B cell (primary cell): ENCODE data around the gene THOC5. TPM values are rescaled to one million over a fixed set of nuclear protein-coding genes. Genes with fewer than 3 reads are reported as not detected.

ENCODE experiments used
- ATAC-seq: fragments of 200-7000 bp; cut with Tn5 transposase; one replicate; pipeline ENCODE4 v1.10.0; 2021; ENCODE audit warnings: low read depth, mild to moderate bottlenecking, moderate number of reproducible peaks, moderate library complexity
- CTCF ChIA-PET: fragments of 350-600 bp; sonication (Branson Sonifier 250); formaldehyde crosslinking; loops from one replicate; lab custom pipeline; 2021; ENCODE audit warnings: antibody characterized with exemption, inconsistent platforms; lab: Charles Lee
- POLR2A ChIA-PET: fragments of 350-600 bp; sonication (Branson Sonifier 250); formaldehyde crosslinking; loops from one replicate; lab custom pipeline; 2021; ENCODE audit warnings: antibody characterized with exemption; lab: Charles Lee
- DNase-seq: peaks from one replicate; pipeline ENCODE4 v3.0.0; 2013
- H2AFZ ChIP-seq: 2 replicates; pipeline ENCODE4 v1.6.1; 2012; ENCODE audit warnings: mild to moderate bottlenecking, low read depth, low read length; ENCODE audit not compliant: insufficient read depth, poor library complexity, severe bottlenecking
- H3K27ac ChIP-seq, 2 donors: 1 replicate in 1 of 2; 2 replicates in 1 of 2; pipeline ENCODE4 v1.5.1; 2012 to 2013; ENCODE audit warnings: low read length in 2 of 2, mild to moderate bottlenecking in 2 of 2, moderate library complexity in 1 of 2
- H3K27me3 ChIP-seq, 4 experiments: fragments of 200-600 bp in 1 of 4; sonication (generic) in 1 of 4; replicated peaks in 1 of 4; 1 replicate in 2 of 4; 2 replicates in 2 of 4; pipeline versions ENCODE4 v1.6.1 to v1.7.0; 2013 to 2016; ENCODE audit warnings: low read length in 3 of 4, mild to moderate bottlenecking in 2 of 4, mixed read lengths in 1 of 4, moderate library complexity in 1 of 4; ENCODE audit not compliant: insufficient read depth in 4 of 4, control insufficient read depth in 3 of 4; ENCODE audit errors: control extremely low read depth in 1 of 4
- H3K36me3 ChIP-seq, 2 experiments: replicated peaks in 1 of 2; 1 replicate in 1 of 2; 2 replicates in 1 of 2; pipeline versions ENCODE4 v1.6.1 to v1.7.1; 2013; ENCODE audit warnings: low read length in 1 of 2; ENCODE audit not compliant: insufficient read depth in 2 of 2, control insufficient read depth in 1 of 2; ENCODE audit errors: control extremely low read depth in 1 of 2, extremely low read depth in 1 of 2
- H3K4me1 ChIP-seq, 2 donors: fragments of 200-600 bp in 1 of 2; sonication (generic) in 1 of 2; 1 replicate in 1 of 2; 2 replicates in 1 of 2; pipeline versions ENCODE4 v1.5.1 to v1.6.1; 2013 to 2017; ENCODE audit warnings: low read length in 2 of 2; ENCODE audit not compliant: control insufficient read depth in 2 of 2, insufficient read depth in 2 of 2
- H3K4me2 ChIP-seq: replicated peaks from 2 replicates; pipeline ENCODE3; 2012; ENCODE audit warnings: mild to moderate bottlenecking, low read depth, low read length; ENCODE audit not compliant: poor library complexity, severe bottlenecking
- H3K4me3 ChIP-seq, 5 experiments: fragments of 200-600 bp in 1 of 5; sonication (generic) in 1 of 5; 1 replicate in 3 of 5; 2 replicates in 2 of 5; pipeline versions ENCODE4 v1.5.1 to v1.7.0; 2011 to 2016; ENCODE audit warnings: low read length in 4 of 5, mild to moderate bottlenecking in 4 of 5, low read depth in 2 of 5, control low read depth in 1 of 5, moderate library complexity in 1 of 5; ENCODE audit not compliant: insufficient read depth in 1 of 5; ENCODE audit errors: control extremely low read depth in 1 of 5, extremely low read depth in 1 of 5
- H3K79me2 ChIP-seq: fragments of 200-600 bp; sonication (generic); one replicate; pipeline ENCODE4 v1.6.0; 2016; ENCODE audit warnings: low read length; ENCODE audit not compliant: control insufficient read depth, insufficient read depth
- H3K9ac ChIP-seq: fragments of 200-600 bp; sonication (generic); 2 replicates; pipeline ENCODE4 v1.6.1; 2017; ENCODE audit warnings: mild to moderate bottlenecking, low read length, moderate library complexity
- H3K9me3 ChIP-seq, 3 donors: one replicate each; pipeline versions ENCODE4 v1.6.1 to v1.7.1; 2013; ENCODE audit warnings: low read length in 2 of 3; ENCODE audit not compliant: control insufficient read depth in 2 of 3, insufficient read depth in 1 of 3; ENCODE audit errors: control extremely low read depth in 1 of 3
- H4K20me1 ChIP-seq: 2 replicates; pipeline ENCODE4 v1.6.0; 2012; ENCODE audit warnings: mild to moderate bottlenecking, low read length; ENCODE audit not compliant: insufficient read depth, control insufficient read depth, poor library complexity, severe bottlenecking
- H3K27ac Mint-ChIP-seq: one replicate; pipeline ENCODE4 v1.8.0; 2021; ENCODE audit warnings: mixed read lengths
- H3K27me3 Mint-ChIP-seq: one replicate; pipeline ENCODE4 v1.8.0; 2021; ENCODE audit warnings: mixed read lengths
- H3K4me1 Mint-ChIP-seq: one replicate; pipeline ENCODE4 v1.8.0; 2021; ENCODE audit warnings: mixed read lengths
- H3K4me3 Mint-ChIP-seq: one replicate; pipeline ENCODE4 v1.8.0; 2021; ENCODE audit warnings: mixed read lengths
- H3K9me3 Mint-ChIP-seq: one replicate; pipeline ENCODE4 v1.8.0; 2022; ENCODE audit warnings: mixed read lengths; ENCODE audit not compliant: insufficient read depth
- CTCF ChIP-seq: fragments of 200-600 bp; IDR thresholded peaks from one replicate; pipeline ENCODE4 v1.8.0; 2022; ENCODE audit warnings: antibody characterized with exemption, mild to moderate bottlenecking
- EZH2 ChIP-seq: IDR thresholded peaks from 2 replicates; pipeline ENCODE4 v1.6.1; 2012; ENCODE audit warnings: borderline replicate concordance, low read depth, mild to moderate bottlenecking, moderate library complexity, low read length; ENCODE audit not compliant: insufficient read depth, poor library complexity, severe bottlenecking
- WGBS: methylation state at CpG from one replicate; pipeline ENCODE4 v1.1.5; 2013; ENCODE audit warnings: missing lambda C conversion rate; ENCODE audit not compliant: insufficient coverage; 5-methylcytosine and 5-hydroxymethylcytosine counted together
- intact Hi-C: fragments of 100-400 bp; cut with micrococcal nuclease; formaldehyde crosslinking; loops from one replicate; pipeline ENCODE4 v1.10.0; 2022
- polyA plus RNA-seq: library from polyadenylated mRNA; depleted of rRNA; stranded (reverse); fragments of >200 nt; gene quantifications from 2 replicates; pipeline ENCODE4 v1.2.3, GENCODE V29; 2012
- total RNA-seq, 2 donors: library from RNA; stranded (reverse); fragments of 120-200 nt in 1 of 2; gene quantifications; 1 replicate in 1 of 2; 2 replicates in 1 of 2; pipeline versions ENCODE4 v1.2.3 to v1.2.4, GENCODE V29; 2013 to 2022

THOC5 gene
- total and polyA plus RNA-seq, 2 donors (not counting 1 experiment from before 2014, with no cell fraction given): 26.5 to 59.1 TPM

GRCh38 chr22:29479417-29480261, 73.9 kb downstream of the THOC5 start, which contains the start of gene NEFH:
NEFH (plus strand) TSS chr22:29480218; CDS start chr22:29480263, 45 bp downstream.
- DNase-seq: no peak
- no peak for TF ChIP-seq CTCF
- TF ChIP-seq EZH2: no peak
- Mint-ChIP-seq H3K4me1 (peaks cover 46% of the 10 kb centered on the region), H3K27ac (peak within 1 kb of the TSS; percentile 68), H3K9me3 (no peaks in the 10 kb centered on the region), H3K27me3 (peaks cover 35% of the 10 kb centered on the region), H3K4me3 (peak within 1 kb of the TSS; percentile 79)
- peak within 1 kb of the TSS; percentile 66 for H3K4me2 ChIP-seq
- H3K27me3 ChIP-seq: peaks cover 0 to 61% (median 43%) of the 10 kb centered on the region in 4 experiments
- intact Hi-C loops: loop anchor here (5.0 kb wide), 1 partner anchor 82 kb away; no protein-coding TSS in a partner anchor
- H3K36me3 ChIP-seq: no peaks in the 10 kb centered on the region
- no peak within 1 kb of the TSS for H3K9ac ChIP-seq
- no peak within 1 kb of the TSS for H3K27ac ChIP-seq
- ChIA-PET CTCF (no interaction called here), POLR2A (no interaction called here)
- 16% methylated on average over 45 of the region's 48 CpGs for WGBS
- no peaks in the 10 kb centered on the region for H4K20me1 ChIP-seq
- H3K79me2 ChIP-seq: no peaks in the 10 kb centered on the region
- H3K4me3 ChIP-seq: peak within 1 kb of the TSS in 2 of 5 experiments; percentile 8 to 24
- H2AFZ ChIP-seq: no peak within 1 kb of the TSS
- H3K9me3 ChIP-seq: peaks cover 0 to 24% (median 0%) of the 10 kb centered on the region in 3 donors
- H3K4me1 ChIP-seq: peaks cover 36 to 43% of the 10 kb centered on the region in 2 donors
- no peak for ATAC-seq
